Measurements from ENCODE around the gene INAFM2. TPM values are rescaled to one million over a fixed set of nuclear protein-coding genes. Genes with fewer than 3 reads are reported as not detected.

The INAFM2 gene
- total and polyA plus RNA-seq, 9 of the 15 experiments (the other 6 are each of a cell fraction or from before 2014, with no cell fraction given), result 11.8 to 43.1 (median 27.2) TPM

DNA sequence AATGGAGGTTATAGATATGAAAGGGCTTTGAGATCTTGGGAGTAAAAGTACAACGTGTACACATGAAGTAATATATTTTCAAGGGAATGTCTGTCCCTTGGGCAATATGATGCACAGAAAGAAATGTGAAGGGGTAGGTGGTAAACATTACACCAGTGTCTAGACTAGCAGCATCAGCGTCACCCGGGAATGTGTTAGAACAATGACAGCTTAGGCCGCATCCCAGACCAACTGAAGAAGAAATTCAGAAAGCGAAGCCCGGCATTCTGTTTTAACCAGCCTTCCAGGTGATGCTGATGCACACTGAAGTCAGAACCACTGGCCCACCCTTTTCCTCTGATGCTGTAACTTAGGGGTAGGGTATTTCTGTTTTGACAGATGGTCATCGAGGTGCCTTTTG lies 6.3 kb downstream of the INAFM2 start:
- BruUV-seq (replicated peaks), result no TSS peak
- Histone ChIP-seq H3K4me2 (ENCODE audit: insufficient read depth, low read length) (peak overlapping the region; percentile 67; the same call in 1 of the 2 replicates), H3K4me3 (no peak overlapping the region), H2AFZ (ENCODE audit: low read depth, low read length) (no peak overlapping the region), H3K27ac (ENCODE audit: extremely low read depth, low read depth, low read length) (peak overlapping the region; percentile 65; the same call in 2 of the 3 replicates), H3K79me2 (ENCODE audit: control insufficient read depth, insufficient read depth, low read length) (peaks cover 12% of the 10 kb centered on the region), H3K27me3 (ENCODE audit: control insufficient read depth in 2 of 2, insufficient read depth in 2 of 2, low read length in 2 of 2) (no peaks in the 10 kb centered on the region), H3K36me3 (ENCODE audit: control insufficient read depth, insufficient read depth, low read length) (peaks cover 36% of the 10 kb centered on the region), H4K20me1 (replicated peaks; ENCODE audit: control insufficient read depth, insufficient read depth, low read length) (no peaks in the 10 kb centered on the region; the same call in 1 of the 2 replicates), H3K9me1 (ENCODE audit: control insufficient read depth, insufficient read depth, low read length) (no peaks in the 10 kb centered on the region), H3K9me3 (replicated peaks; ENCODE audit: control insufficient read depth, insufficient read depth, low read depth, low read length) (no peaks in the 10 kb centered on the region), H3K9ac (ENCODE audit: insufficient read depth in 1 of 2, low read depth in 2 of 2, low read length in 2 of 2) (peak overlapping the region in 1 of 2 experiments; percentile 34; a peak in 1 of 4 replicates), H3K4me1 (replicated peaks in 1 of 2; ENCODE audit: control insufficient read depth in 2 of 2, insufficient read depth in 2 of 2, low read length in 2 of 2) (peaks cover 47 to 82% of the 10 kb centered on the region in 2 experiments)
- FAIRE-seq, result no peak
- CTCF ChIA-PET (ENCODE audit: low intra/inter-chr PET ratio), result no interaction called here
- ATAC-seq, result no peak
- intact Hi-C loops (cut with micrococcal nuclease) (no loop called here), in situ Hi-C loops (cut with MboI) (no loop called here)
- POLR2A ChIA-PET, result interaction anchor here (1.0 to 5.1 kb wide), 2 partner anchors 11 to 28 kb away, joined by 4 to 30 read pairs; partner anchors contain the start of genes CCDC9B and DISP2
- no peak for DNase-seq (ENCODE audit: extremely low read depth in 1 of 4, low spot score in 3 of 4)
- WGBS (ENCODE audit: insufficient coverage, low coverage, missing lambda C conversion rate), result 77% methylated on average over 7 of the region's 7 CpGs
- TF ChIP-seq TEAD1 (CRISPR knock-in tag; IDR thresholded peaks at IDR 0.05) (0 out of 4 replicates have a peak, but pooled peaks of 1 of the 2 experiments have one; percentile 36), ZNF143 (CRISPR knock-in tag; IDR thresholded peaks at IDR 0.05) (0 out of 2 replicates have a peak, but pooled peaks have one; percentile 31), GATAD2B (IDR thresholded peaks at IDR 0.05; ENCODE audit: borderline replicate concordance) (no peak), SRSF3 (IDR thresholded peaks at IDR 0.05; ENCODE audit: insufficient read depth, low read length) (no peak), MXI1 (IDR thresholded peaks at IDR 0.05; ENCODE audit: low read depth, low read length) (no peak), ARID4B (CRISPR knock-in tag; IDR thresholded peaks at IDR 0.05) (peak; percentile 30; the same call in 1 of the 2 replicates), XRCC4 (IDR thresholded peaks at IDR 0.05; ENCODE audit: extremely low read depth, insufficient read depth, insufficient read length) (no peak), MYBL2 (IDR thresholded peaks at IDR 0.05; ENCODE audit: low read depth) (no peak), MYBL2 (CRISPR knock-in tag; IDR thresholded peaks at IDR 0.05; ENCODE audit: borderline replicate concordance) (no peak)
- TF ChIP-seq, protein P1, sequence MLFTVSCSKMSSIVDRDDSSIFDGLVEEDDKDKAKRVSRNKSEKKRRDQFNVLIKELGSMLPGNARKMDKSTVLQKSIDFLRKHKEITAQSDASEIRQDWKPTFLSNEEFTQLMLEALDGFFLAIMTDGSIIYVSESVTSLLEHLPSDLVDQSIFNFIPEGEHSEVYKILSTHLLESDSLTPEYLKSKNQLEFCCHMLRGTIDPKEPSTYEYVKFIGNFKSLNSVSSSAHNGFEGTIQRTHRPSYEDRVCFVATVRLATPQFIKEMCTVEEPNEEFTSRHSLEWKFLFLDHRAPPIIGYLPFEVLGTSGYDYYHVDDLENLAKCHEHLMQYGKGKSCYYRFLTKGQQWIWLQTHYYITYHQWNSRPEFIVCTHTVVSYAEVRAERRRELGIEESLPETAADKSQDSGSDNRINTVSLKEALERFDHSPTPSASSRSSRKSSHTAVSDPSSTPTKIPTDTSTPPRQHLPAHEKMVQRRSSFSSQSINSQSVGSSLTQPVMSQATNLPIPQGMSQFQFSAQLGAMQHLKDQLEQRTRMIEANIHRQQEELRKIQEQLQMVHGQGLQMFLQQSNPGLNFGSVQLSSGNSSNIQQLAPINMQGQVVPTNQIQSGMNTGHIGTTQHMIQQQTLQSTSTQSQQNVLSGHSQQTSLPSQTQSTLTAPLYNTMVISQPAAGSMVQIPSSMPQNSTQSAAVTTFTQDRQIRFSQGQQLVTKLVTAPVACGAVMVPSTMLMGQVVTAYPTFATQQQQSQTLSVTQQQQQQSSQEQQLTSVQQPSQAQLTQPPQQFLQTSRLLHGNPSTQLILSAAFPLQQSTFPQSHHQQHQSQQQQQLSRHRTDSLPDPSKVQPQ (CRISPR knock-in tag; IDR thresholded peaks at IDR 0.05; ENCODE audit: borderline replicate concordance), result no peak
- TF ChIP-seq, protein P2, sequence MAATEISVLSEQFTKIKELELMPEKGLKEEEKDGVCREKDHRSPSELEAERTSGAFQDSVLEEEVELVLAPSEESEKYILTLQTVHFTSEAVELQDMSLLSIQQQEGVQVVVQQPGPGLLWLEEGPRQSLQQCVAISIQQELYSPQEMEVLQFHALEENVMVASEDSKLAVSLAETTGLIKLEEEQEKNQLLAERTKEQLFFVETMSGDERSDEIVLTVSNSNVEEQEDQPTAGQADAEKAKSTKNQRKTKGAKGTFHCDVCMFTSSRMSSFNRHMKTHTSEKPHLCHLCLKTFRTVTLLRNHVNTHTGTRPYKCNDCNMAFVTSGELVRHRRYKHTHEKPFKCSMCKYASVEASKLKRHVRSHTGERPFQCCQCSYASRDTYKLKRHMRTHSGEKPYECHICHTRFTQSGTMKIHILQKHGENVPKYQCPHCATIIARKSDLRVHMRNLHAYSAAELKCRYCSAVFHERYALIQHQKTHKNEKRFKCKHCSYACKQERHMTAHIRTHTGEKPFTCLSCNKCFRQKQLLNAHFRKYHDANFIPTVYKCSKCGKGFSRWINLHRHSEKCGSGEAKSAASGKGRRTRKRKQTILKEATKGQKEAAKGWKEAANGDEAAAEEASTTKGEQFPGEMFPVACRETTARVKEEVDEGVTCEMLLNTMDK (IDR thresholded peaks at IDR 0.05; ENCODE audit: borderline replicate concordance, insufficient read depth, low read depth, low read length, poor library complexity, severe bottlenecking), result no peak

Measured in K562 (cell line).